ENCODE measurements around the gene KNG1.
"Not testable (repeated sequence)": the region's sequence is repeated elsewhere in the genome, so short reads cannot be mapped to it uniquely, and the experiment has no call there.

The KNG1 gene

GRCh38 chr3:186708983-186709679 is 8.0 kb upstream of the KNG1 start:
- in situ Hi-C loops (cut with MboI; ENCODE audit: low sequenced_read_pairs), result no loop called here

- in situ Hi-C loops (cut with MboI; ENCODE audit: low sequenced_read_pairs), result not testable (repeated sequence)
Measured at GRCh38 chr3:186710694-186711093, 6.5 kb upstream of the KNG1 start.

GRCh38 chr3:186713499-186713898 is 3.7 kb upstream of the KNG1 start:
- in situ Hi-C loops (cut with MboI; ENCODE audit: low sequenced_read_pairs), result no loop called here

- in situ Hi-C loops (cut with MboI; ENCODE audit: low sequenced_read_pairs), result no loop called here
Measured at GRCh38 chr3:186719945-186720739, 3.0 kb downstream of the KNG1 start.

GRCh38 chr3:186722457-186722856 is 5.3 kb downstream of the KNG1 start:
- in situ Hi-C loops (cut with MboI; ENCODE audit: low sequenced_read_pairs), result no loop called here

GRCh38 chr3:186724911-186725310 is 7.8 kb downstream of the KNG1 start:
- in situ Hi-C loops (cut with MboI; ENCODE audit: low sequenced_read_pairs), result no loop called here

GRCh38 chr3:186732169-186732766 is 15.1 kb downstream of the KNG1 start:
- in situ Hi-C loops (cut with MboI; ENCODE audit: low sequenced_read_pairs), result no loop called here

- in situ Hi-C loops (cut with MboI; ENCODE audit: low sequenced_read_pairs), result no loop called here
Measured at GRCh38 chr3:186742618-186743380, 25.6 kb downstream of the KNG1 start.

- in situ Hi-C loops (cut with MboI; ENCODE audit: low sequenced_read_pairs), result no loop called here
Measured at GRCh38 chr3:186743666-186744065, 26.5 kb downstream of the KNG1 start.

GRCh38 chr3:186746008-186746407 is 28.8 kb downstream of the KNG1 start:
- in situ Hi-C loops (cut with MboI; ENCODE audit: low sequenced_read_pairs), result no loop called here

- in situ Hi-C loops (cut with MboI; ENCODE audit: low sequenced_read_pairs), result no loop called here
Measured at GRCh38 chr3:186750316-186750715, 33.2 kb downstream of the KNG1 start.

GRCh38 chr3:186751480-186751879 is 34.3 kb downstream of the KNG1 start:
- in situ Hi-C loops (cut with MboI; ENCODE audit: low sequenced_read_pairs), result no loop called here

GRCh38 chr3:186754006-186754405 is 36.8 kb downstream of the KNG1 start:
- in situ Hi-C loops (cut with MboI; ENCODE audit: low sequenced_read_pairs), result no loop called here

GRCh38 chr3:186754871-186755270 is 37.7 kb downstream of the KNG1 start:
- in situ Hi-C loops (cut with MboI; ENCODE audit: low sequenced_read_pairs), result no loop called here

GRCh38 chr3:186757214-186757613 is 40.1 kb downstream of the KNG1 start:
- in situ Hi-C loops (cut with MboI; ENCODE audit: low sequenced_read_pairs), result no loop called here

- in situ Hi-C loops (cut with MboI; ENCODE audit: low sequenced_read_pairs), result no loop called here
Measured at GRCh38 chr3:186757686-186758220, 40.6 kb downstream of the KNG1 start.

GRCh38 chr3:186759231-186759930 is 42.2 kb downstream of the KNG1 start:
- in situ Hi-C loops (cut with MboI; ENCODE audit: low sequenced_read_pairs), result no loop called here

GRCh38 chr3:186760141-186760833 is 43.1 kb downstream of the KNG1 start:
- in situ Hi-C loops (cut with MboI; ENCODE audit: low sequenced_read_pairs), result no loop called here

- in situ Hi-C loops (cut with MboI; ENCODE audit: low sequenced_read_pairs), result no loop called here
Measured at GRCh38 chr3:186760897-186761447, 43.8 kb downstream of the KNG1 start.
